SK-N-MC (cell line): Measurements from ENCODE around the gene RIPK1.

Source experiments
- EZH2 ChIP-seq: fragments of 200-600 bp; sonication (generic); IDR thresholded peaks from one replicate; pipeline ENCODE4 v1.6.1; 2017; ENCODE audit warnings: antibody characterized with exemption
- FOXP2 ChIP-seq: optimal IDR thresholded peaks from 2 replicates; pipeline ENCODE3; 2011; ENCODE audit warnings: mild to moderate bottlenecking, moderate library complexity; ENCODE audit not compliant: insufficient read depth; ENCODE audit errors: extremely low read length, control extremely low read depth
- POLR2AphosphoS5 ChIP-seq: IDR thresholded peaks from 2 replicates; pipeline ENCODE4 v1.6.1; 2012; ENCODE audit warnings: mild to moderate bottlenecking, low read depth, low read length, borderline replicate concordance

GRCh38 chr6:3135668-3136291, 67.5 kb downstream of the RIPK1 start:
- TF ChIP-seq POLR2AphosphoS5 (no peak), EZH2 (no peak), FOXP2 (no peak)
